Endothelial cell of hepatic sinusoid (primary cell): Measurements from ENCODE around the gene PLEKHM3.

Experiments
- in situ Hi-C: cut with HindIII; loops from 2 replicates; pipeline ENCODE4 v1.10.0; 2017; ENCODE audit warnings: low sequenced_read_pairs

The PLEKHM3 gene

DNA sequence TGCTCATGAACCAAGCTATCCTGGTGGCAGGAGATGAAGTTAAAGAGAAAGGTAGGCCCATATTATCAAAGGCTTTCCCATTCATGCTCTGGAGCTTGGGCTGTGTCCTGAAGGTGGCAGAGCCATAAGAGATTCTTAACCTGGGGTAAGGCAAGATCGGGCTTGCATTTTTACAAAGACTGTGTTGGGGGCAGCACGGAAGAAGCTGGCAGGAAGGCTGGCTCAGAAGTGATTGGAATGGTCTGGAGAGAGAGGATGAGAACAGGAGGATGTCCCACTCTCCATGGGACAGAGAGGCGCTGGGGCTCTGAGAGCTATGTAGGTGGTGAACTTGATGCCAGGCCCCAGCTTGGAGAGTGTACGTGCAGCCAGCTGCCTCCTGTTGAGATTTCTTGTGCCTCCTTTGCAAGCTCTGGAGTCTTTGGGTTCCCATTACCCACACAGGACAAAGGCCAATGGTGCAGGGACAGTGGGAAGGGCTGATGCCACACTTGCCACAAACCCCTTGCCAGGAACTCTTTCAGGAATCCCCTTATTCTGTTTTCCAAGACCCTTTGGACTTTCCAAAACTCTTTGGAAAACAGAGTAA, 215.0 kb downstream of the PLEKHM3 start:
- in situ Hi-C loops: loop anchor here (5.0 kb wide), 1 partner anchor 57 kb away; no protein-coding TSS in a partner anchor

DNA sequence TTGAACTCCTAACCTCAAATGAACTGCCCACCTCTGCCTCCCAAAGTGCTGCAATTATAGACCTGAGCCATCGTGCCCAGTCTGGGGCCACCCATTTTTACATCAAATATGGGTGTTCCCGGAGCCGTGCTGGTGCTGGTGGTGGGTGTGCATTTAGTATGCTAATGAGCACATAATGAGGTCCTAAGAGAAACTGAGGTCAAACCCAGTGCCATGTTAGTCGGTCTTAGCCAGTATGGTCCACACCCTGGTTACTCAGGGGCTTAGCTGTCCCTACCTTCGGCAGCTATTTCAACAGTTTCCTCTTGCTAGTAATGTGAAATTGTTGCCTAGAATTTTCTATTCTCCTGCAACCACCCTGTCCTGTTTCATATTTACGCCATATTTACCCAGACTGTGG, 217.2 kb downstream of the PLEKHM3 start:
- in situ Hi-C loops: no loop called here

DNA sequence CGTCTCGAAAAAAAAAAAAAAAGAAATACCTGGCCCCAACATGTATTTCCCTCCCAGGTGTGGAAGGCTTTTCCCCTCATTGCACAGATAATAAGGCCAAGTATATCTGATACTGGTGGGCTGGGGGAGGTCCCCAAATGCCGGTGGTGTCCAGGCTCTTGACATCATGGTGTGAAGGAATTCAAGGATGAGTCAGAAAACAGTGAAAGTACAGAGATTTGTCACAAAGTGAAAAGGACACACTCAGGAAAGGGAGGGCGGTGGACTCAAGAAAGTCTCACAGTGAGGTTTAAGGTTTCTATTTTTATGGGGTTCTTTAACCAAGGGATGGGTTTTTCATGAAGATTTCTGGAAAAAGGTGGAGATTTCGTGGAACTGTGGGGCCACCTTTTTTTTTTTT, 217.8 kb downstream of the PLEKHM3 start:
- in situ Hi-C loops: no loop called here

DNA sequence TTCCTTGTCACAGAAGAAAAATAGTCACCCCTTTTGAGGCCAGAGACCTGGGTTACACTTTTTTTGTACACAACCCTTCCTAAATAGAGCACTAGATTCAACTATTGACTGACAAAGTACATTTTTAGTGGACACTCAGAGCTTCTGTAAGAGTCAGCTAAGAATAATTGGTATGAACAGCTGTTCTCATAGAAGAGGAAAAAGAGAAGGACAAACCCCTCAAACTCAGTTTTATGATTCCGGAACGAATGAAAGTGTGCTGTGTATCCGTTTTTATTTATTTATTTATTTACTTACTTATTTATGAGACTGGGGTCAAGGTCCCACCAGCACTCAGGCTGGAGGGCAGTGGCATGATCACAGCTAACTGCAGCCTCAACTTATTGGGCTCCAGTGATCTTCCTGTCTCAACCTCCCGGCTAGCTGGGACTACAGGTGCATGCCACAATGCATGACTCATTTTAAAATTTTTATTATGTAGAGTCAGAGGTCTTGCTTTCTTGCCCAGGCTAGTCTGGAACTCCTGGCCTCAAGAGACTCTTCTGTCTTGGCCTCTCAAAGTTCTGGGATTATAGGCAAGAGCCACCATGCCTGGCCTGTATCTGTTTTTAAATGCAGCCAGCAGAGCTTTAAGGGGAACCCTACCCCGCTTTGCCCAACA, 219.6 kb downstream of the PLEKHM3 start:
- in situ Hi-C loops: no loop called here

DNA sequence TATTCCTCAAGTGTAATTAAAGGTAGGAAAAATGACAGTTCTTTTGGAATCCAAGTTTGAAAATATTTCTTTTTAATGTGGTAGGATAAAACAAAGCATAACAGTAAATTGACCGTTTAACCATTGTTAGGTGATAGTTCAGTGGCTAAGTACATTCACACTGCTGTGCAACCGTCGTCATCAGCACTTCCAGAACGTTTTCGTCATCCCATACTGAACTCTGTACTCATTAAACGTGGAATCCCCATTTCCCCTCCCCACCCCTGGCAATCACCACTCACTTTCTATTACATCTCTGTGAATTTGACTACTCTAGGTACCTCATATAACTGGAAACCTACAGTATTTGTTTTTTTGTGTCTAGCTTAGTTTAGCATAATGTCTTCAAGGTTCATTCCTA, 222.7 kb downstream of the PLEKHM3 start:
- in situ Hi-C loops: no loop called here

DNA sequence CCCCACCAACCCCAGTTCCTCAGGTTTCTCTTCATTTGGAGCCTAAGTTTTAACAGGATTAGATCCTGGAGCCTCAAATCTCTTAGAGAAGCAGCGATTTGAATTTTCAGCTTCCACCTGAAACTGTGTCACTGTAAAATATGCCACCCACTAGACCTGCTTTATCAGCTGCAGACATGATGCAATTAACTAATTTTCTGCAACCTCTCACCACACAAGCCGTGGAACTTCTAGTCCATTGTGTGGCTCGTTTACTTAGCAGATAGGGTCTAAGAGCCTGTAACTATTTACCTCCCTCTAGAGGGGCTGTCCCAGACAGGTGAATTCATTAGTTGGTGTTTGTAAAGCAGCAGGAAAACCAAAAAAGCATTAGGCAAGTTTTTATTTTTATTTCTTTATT, 224.1 kb downstream of the PLEKHM3 start:
- in situ Hi-C loops: no loop called here

DNA sequence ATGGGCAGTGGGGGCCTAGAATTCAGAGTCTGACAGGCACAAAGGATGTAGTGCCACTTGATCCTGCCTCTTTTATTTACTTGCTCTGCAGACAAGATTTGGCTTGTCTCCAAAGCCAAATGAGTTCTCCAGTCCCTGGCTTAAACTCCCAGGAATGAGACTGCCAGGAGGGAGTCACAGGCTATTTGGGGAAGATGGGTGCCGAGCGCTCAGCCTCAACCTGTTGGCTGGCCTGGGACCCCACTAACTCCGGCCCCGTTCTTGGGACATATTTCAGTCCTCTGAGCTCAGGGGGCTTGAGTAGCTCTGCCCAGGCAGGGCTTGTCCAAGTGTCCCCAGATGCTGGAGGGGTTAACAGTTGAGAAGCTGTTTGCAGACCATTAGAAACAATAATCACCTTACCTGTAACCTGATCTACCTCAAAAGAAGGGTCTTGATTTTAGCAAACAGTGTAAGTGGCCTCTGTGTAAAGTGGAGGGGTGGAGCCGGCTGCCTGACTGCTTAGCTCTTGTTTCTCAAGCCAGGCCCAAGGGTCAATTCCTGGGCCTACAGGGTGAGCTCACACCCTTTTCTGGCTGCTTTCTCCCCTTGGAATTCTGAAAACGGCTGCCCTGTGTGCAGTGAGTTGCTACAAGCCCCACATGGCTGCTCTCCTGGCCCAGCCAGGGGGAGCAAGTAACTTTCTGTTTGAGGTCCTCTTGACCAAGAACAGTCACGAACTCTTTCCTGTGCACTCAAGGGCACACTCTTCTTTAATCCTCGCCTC, 228.6 kb downstream of the PLEKHM3 start:
- in situ Hi-C loops: no loop called here

DNA sequence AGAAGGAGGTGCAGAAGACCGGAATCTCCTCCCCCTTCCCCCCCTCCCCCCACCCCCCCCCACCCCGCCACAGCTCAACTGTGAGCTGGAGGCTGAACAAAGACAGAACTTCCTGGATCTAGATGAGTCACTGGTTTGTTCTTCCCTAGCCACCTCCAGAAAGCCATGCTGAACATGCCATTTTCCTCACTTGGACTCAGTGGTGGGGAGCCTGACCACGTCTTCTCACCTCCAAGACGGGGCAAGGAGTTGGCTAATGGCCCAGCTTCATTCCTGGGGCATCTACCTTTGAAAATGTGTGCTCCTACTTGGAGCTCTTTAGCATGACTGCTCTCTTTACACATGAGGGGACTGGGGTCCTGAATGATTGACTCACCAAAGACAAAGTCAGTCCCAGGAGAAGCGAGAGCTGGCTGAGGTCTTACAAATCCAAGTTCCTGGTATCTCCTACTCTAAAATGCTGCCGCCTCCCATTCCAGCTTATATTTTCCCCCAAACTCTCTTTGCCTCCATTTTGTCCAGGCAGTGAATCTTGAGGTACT, 233.0 kb downstream of the PLEKHM3 start:
- in situ Hi-C loops: no loop called here

DNA sequence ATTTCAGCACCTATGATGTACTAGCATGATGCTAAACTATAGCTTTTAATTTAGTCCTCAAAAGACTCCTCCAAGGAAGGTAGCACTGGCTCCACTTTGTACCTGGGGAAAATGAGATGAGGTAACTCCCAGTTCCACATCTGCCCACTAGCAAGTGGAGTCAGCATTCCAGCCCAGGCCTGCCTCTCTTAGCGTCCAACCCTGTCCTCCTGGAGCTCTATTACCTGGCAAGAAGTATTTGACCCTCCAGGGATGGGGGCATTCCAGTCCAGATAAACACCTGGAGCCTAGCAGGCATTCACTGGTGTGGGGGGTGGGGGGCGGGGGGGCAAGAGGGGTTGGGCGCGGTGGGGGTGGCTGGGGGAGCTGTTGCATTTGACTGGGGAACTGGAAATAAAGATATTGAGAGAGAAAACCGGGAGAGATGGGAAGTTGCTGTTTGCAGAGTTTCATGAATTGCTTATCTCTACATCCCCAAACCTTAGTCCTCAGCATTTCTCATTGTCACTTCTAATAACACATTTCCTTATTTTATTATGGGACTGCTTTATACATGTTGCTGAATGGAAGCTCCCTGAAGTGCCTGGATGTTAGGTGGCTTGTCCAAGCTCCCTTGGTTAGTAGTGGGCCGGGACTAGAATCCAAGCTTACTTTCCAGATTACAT, 233.6 kb downstream of the PLEKHM3 start:
- in situ Hi-C loops: no loop called here

DNA sequence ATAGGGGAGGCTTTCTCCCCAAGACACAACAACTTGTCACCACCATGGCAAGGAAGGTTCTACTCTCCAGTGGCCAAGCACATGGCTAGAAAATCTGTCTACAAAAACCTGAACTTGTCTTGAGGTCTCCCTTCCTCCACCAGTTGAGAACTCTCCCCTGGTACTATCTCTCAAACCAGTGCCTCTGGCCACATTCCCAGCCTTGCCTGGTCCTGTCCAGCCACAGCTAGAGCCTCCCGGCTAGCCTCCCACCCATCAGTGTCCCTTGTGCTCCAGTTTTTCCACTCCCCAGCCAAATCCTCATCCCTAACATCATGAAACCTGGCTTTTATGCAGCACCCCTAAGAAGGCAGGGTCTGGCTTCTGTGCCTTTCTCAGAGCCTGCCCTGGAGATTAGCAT, 234.4 kb downstream of the PLEKHM3 start:
- in situ Hi-C loops: no loop called here

DNA sequence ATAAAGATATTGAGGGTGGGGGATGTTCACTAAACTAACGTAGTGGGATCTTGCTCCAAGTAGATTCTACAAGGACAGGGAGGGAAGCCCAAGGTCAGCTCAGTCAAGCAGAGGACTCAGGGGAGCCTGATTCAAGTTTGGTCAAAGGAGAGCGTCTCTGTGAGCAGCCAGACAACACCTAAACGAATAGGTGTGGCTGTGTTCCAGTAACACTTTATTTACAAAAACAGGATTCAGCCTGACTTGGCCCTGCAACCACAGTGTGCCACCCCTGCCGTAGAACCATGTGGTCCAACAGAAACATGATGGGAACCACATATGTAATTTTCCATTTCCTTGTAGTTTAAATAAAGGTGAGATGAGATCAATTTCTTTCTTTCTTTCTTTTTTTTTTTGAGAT, 237.5 kb downstream of the PLEKHM3 start:
- in situ Hi-C loops: no loop called here

DNA sequence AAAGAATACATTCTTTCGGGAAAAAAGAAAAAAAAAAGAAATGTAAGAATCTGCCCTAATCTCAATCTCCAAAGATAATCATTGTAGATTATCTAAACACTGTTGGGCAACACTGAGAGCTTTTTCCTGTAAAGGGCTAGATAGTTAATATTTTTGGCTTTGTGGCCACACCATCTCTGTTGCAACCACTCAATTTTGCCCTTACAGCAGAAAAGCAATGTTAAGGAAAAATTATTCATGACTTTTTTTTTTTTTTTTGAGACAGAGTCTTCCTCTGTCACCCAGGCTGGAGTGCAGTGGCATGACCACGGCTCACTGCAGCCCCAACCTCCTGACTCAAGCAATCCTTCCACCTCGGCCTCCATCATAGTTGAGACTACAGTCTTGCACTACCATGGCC, 238.3 kb downstream of the PLEKHM3 start:
- in situ Hi-C loops: no loop called here

DNA sequence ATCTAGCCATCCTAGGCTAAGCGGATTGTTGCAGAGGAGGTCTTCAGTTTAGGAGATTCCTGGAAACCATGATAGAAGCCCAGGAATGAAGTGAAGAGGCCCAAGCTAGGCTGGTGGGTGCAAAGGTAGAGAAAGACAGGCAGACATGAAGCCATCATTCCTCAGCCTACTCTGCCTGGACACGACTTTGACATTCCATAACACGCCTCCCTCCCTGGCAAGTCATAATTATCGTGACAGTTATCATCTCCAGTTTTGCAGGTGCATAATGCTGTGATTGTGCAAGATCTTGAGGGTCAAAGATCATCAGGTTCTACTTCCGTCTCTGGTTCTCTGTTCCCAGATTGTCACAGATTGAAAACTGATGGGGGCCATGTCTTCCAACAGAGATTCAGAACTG, 240.4 kb downstream of the PLEKHM3 start:
- in situ Hi-C loops: no loop called here

DNA sequence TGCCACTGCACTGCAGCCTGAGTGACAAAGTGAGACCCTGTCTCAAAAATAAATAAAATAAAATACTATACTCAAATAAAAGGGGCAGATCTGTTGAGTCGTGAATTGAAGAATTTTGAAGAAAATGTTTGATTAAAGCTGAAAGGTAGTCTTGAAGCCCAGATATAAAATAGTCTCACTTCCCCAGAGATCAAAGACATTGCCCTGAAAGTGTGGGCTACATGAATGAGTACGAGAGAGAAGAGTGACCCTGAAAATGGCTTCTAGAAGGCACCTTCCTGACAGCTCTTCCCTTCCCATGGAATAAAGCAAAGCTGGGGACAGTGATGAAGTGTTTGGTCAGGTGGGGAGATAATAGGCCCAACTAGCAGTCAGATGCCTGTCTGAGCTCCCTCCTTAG, 241.8 kb downstream of the PLEKHM3 start:
- in situ Hi-C loops: no loop called here

DNA sequence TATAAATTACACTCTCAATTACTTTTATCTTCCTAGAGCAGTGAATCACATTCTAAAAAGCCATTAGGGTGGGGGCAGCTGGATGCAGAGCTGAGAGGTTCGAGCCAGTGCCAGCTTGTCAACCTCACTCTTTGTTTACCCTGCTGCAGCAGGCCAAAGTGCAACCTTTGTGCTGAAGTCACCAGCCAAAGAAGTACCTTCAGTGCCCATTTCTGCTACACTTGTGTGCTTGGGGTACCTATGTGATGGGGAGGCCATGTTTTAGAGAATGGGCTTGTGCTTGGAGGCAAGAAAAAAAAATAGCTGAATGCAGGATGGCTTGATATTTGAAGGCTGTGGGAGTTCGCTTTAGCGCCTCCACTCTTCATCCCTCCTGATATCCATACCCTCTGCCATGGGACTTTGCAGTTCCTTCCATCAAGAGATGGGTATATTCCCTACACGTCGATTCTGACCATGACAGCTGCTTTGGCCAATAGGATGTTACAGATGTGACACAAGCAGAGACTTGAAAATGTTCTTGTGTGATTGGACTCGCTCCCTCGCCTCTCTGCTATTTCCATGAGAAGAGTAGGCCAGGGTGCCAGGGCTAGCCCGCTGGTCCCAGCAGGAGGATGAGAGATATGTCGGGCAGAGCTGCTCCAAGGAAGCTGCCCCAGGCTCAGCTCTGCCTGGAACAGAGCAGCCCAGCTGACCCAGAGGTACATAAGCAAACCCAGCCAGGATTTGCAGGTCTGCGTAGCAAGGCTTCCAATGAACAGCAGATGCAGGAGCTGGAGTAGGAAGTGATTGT, 242.9 kb downstream of the PLEKHM3 start:
- in situ Hi-C loops: no loop called here

DNA sequence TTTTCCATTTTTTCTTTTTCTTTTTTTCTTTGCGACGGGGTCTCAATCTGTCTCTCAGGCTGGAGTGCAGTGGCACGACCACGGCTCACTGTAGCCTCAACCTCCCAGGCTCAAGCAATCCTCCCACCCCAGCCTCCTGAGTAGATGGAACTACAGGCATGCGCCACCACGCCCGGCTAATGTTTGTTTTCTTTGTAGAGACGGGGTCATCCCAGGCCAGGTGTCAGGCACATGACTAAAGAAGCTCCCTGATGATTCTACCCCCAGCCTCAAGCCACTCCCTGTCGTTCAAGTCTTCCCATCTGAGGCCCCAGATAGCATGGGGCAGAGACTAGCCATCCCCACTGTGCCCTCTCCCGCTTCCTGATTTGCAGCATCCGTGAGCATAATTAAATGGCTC, 245.8 kb downstream of the PLEKHM3 start:
- in situ Hi-C loops: no loop called here

DNA sequence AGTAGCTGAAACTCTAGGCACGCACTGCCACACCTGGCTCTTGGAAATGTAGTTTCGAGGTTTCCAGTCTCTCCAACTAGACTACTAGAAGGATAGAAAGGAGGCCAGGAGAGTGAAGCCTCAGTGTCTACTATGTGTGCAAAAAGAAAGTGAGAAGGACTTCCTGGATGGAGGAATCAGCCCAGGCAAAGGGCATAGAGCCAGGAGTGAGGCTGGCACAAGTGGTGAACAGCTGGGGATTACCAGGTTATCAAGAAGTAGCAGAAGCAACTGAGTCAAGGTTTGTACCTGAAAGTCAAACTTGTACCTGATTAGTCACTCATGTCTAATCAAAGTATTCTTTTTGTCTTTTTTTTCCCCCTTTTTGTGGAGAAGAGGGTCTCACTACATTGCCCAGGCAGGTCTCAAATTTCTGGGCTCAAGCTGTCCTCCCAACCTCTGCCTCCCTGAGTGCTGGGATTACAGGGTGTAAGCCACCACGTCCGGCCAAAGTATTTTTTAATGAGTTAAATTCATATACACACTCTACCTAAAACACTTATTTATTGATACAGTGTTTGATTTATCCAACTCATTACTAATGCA, 246.9 kb downstream of the PLEKHM3 start:
- in situ Hi-C loops: no loop called here

DNA sequence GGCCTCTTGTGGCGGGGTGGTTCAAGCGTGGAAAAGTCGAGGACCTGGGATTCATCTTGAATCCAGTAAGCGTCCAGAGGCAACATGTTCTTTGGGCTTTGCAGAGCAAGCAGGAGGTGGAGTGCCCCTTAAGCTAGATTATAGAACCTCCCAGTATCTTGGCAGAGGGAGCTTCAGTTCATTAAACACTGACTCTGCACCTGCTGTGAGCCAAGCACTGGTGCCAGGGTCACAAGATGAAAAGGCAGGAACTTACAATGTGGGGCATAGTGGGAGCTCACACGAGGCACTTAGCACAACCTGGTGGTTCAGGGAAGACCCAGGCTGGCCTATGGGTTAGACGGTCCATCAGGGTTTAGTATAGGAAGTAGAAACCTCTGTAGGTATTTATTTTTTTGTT, 248.2 kb downstream of the PLEKHM3 start:
- in situ Hi-C loops: no loop called here

DNA sequence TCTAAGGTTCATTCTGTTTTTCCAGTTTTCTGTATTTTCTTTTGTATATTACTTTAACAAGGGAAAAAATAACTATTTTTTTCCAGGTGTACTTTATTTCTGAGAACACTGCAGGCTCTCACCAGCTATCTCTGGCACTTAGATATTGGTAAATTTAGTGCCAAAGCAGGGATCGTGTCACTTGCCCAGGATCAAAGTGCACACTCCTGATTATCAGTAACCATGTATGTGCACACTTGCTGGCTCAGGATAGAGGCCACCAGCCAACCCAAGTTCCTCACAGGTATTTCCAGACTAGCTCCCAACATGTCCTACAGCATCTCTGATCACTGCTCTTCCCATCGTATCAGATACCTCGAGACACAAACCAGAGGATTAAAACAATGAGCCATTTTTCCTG, 249.9 kb downstream of the PLEKHM3 start:
- in situ Hi-C loops: no loop called here

DNA sequence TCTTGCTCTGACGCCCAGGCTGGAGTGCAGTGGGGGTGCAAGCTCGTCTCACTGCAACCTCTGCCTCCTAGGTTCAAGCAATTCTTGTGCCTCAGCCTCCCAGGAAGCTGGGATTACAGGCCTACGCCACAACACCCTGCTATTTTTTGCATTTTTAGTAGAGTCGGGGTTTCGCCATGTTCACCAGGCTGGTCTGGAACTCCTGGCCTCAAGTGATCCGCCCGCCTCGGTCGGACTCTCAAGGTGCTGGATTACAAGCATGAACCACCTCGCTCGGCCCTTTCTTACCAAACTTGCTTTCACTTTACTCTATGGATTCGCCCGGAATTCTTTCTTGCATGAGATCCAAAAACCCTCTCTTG, 252.5 kb downstream of the PLEKHM3 start:
- in situ Hi-C loops: loop anchor here (25.0 kb wide), 1 partner anchor 289 kb away; no protein-coding TSS in a partner anchor
